Fibroblast of peridontal ligament (primary cell): Measurements from ENCODE around the gene PLCH1.

Experiments used
- DNase-seq: peaks from one replicate; pipeline ENCODE4 v3.0.0-alpha.2; 2010; ENCODE audit errors: extremely low read depth

The PLCH1 gene

DNA sequence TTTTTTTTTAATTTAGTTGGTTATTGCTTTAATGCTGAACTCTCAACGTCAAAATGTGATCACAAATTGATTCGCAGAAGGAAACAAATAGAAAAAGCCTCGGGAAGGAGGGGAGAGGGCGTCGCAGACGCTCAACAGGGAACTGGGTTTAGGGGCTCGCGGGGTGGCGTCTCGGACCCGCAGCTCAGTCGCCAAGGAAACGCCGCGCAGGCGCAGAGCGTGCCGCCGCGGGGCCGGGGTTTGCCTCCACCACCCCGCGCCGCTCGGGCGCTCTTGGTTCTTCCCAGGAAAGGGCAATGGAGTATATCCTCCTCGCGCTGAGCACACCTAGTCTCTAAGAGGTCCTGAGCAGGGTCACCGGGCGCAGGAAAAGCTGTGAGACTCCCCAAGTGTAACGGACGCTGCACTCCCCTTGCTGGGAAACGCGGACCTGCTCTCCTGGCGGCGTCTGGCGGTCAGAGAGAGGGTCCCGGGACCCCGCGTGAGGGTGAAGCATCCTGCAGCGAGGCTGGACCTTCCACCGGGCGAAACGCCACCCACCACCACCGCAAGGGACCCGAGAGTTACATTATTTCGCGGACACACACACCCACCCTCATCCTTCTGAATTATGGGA, 753 bp downstream of the PLCH1 start:
- no peak for DNase-seq

DNA sequence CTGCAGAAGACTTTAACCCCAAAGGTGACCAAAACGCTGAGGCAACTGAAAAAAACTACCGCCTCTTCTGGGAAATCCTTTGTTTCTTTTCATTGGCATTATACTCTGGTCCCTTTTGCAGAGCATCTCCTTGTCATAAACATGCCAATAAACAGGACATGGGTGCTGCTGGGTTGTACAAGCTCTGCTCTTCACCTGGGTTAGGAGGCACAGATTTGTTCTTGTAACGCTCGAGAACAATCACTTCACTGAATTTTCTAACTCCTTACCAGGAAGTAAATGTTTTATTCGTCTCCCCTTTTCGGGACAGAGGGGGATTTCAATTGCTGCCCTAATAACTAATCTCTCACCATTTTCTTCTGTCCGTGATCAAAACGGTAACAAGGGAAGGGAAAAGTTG, 1.3 kb downstream of the PLCH1 start:
- no peak for DNase-seq

- no peak for DNase-seq
Observed at GRCh38 chr3:155742349-155742965, 2.4 kb downstream of the PLCH1 start.

- no peak for DNase-seq
Observed at GRCh38 chr3:155741603-155742002, 3.3 kb downstream of the PLCH1 start.

DNA sequence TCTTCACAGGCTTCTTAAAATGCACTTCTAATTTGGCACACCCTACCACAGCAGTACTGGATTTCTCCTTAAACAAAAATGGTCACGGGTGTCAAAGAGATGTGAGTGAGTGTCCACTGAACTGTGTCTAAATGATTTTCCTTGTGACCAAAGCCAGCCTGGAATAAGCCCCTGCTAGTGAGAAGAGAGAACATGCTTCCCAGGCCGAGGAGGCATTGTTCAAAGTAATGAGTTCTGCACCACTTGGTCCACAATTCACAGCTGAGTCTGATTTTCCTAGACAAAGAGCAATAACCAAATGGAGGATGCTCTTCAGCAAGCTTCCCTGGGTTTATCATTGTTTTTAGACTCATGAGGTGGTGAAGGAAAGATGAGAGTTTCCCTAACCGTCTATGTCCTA, 3.8 kb downstream of the PLCH1 start:
- no peak for DNase-seq

GRCh38 chr3:155739154-155739553, 5.7 kb downstream of the PLCH1 start:
- peak; percentile 28 for DNase-seq

GRCh38 chr3:155738580-155739076, 6.2 kb downstream of the PLCH1 start:
- no peak for DNase-seq

- DNase-seq, result no peak
Observed at GRCh38 chr3:155737844-155738460, 6.9 kb downstream of the PLCH1 start.

DNA sequence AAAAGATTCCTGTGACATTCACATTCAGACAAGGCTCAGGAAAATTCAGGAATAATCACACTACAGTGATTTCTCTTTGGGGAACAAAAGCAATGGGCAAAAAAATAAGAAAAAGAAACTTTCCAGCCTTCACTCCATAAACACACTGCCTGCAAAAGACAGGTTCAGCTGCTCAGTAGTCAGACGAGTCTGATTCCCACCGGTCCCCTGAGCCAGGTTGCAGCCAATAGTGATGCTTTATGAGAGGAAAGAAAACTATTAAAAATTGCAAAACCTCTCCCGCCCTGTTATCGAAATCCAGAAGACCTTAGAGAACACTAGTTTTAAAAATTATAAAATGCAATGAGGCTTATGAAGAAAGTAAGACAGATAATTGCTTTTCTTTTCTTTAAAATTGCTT, 8.5 kb downstream of the PLCH1 start:
- DNase-seq, result no peak

- no peak for DNase-seq
Observed at GRCh38 chr3:155730843-155731242, 14.0 kb downstream of the PLCH1 start.

DNA sequence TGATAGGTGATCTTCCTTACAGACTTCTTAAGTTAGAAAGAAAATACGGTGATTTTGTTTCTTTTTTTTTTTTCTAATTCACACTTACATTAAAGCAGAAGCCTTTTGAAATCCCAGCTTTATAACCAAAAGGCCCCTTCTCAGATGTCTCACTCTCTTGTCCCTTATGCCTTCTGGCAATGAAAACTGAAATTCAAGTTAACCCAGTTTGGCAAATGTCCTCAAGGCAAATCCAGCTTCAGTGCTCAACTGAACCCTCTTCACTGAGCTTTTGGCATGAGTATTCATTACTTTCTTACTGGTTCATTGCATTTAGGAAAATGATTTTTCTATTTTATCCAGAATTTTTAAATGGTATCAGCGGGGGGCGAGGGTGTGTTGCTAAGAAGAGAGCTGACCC, 17.0 kb downstream of the PLCH1 start:
- DNase-seq, result no peak

DNA sequence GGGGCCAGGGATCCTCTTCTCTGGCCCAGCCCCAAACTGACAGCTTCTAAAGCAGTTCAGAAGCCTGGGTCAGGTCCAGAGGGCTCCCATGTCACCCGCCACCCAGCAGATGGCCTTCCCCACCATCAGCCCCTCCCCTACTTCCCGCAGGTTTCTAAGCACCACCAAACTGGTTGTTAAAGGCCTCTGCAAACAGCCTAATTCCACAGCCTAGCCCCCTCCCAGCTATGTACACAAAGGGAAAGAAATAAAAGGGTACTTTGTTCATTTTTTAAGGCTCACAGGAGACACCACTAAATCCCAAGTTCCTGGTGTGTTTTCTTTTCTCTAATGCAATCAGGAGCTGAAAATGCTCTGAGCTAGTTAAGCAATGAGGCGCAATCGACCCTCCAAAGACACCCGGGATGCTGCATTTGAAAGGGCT, 30.6 kb downstream of the PLCH1 start:
- DNase-seq, result no peak

- DNase-seq, result peak; percentile 48
Observed at GRCh38 chr3:155712008-155712407, 32.9 kb downstream of the PLCH1 start.

- peak; percentile 6 for DNase-seq
Observed at GRCh38 chr3:155704771-155705559, 39.9 kb downstream of the PLCH1 start.

GRCh38 chr3:155704061-155704460, 40.8 kb downstream of the PLCH1 start:
- no peak for DNase-seq

- DNase-seq, result no peak
Observed at GRCh38 chr3:155702745-155703591, 41.9 kb downstream of the PLCH1 start.

DNA sequence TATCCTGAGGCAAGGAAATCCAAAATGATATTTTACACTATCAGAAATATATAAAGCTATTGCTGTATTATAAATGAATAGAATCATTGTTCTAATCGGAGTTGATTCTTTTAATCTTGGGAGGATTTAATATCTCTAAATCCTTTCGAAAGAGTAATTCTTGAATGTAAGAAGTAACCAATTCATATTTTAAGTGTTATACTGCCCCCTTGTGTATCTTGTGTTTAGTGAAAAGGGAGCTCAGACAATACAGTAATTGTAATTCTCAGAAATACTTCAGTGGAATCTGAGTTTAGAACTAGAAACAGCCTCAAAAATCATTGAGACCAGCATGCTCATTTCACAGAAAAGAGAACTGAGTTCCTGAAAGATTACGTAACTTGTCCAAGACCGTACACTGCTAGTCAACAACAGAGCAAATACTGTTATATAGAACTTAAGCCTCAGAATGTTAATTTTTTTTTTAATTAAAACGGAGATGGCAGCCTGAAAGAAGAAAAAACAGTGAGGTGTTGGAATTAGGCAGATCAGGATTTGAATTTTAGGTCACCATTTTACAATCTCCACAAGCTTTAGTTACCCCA, 42.9 kb downstream of the PLCH1 start:
- peak; percentile 85 for DNase-seq

DNA sequence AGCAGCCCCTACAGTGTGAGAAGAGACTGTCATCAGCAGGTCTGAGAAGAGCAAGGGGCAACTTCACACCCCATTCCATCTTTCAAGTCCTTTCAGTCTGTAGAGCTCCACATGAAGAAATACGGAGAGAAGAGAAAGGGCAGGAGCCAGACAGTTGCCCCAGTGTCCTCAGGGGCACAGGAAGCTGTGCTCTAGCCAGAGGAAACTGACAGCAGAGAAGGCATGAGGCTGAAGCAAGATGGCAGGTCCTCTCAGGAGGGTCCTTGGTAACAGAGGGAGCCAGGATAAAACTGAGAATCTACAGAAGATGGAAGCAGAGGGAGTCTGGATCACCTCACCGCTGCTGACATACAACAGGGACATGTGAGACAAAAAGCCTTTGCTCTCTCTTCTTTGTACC, 47.3 kb downstream of the PLCH1 start:
- DNase-seq, result no peak

DNA sequence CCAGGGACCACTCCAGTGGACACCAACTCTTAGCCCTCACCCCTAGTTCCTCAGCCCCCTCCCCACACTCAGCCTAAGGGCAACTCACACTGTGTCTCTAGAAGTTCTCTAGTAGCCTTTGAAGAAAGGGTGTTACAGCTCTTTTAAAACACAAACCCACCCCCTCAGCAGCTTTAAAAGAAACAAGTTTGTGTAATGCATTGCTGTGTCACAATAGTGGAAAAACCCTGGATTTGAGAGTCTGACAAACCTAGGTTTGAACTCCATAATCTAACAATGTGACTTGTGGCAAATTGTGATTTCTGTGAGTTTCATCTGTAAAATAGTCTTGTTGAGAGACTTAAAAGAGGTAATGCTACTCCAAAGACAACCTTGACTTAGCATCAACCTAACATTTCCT, 54.0 kb downstream of the PLCH1 start:
- DNase-seq, result no peak

GRCh38 chr3:155688481-155688880, 56.4 kb downstream of the PLCH1 start:
- no peak for DNase-seq

DNA sequence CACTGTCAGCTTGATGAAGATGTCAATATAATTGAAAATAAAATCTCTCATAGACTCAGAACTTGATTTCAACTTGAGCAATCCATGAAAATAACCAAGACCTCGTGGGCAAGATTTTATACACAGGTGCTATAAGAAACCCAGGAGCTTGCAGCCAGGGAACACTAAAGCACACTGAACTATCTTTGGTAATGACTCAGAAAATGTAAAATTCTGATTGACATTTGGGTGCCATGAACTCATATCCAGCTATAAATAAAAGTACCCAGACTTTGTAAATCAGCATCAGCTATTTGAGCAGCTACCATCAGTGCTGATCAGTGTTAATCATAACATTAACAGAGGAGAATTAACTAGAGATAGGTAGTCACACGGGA, 61.5 kb downstream of the PLCH1 start:
- no peak for DNase-seq
